ENCODE data around the gene FERMT1.
"Not testable (repeated sequence)": the region's sequence is repeated elsewhere in the genome, so short reads cannot be mapped to it uniquely, and the experiment has no call there.

The FERMT1 gene

DNA sequence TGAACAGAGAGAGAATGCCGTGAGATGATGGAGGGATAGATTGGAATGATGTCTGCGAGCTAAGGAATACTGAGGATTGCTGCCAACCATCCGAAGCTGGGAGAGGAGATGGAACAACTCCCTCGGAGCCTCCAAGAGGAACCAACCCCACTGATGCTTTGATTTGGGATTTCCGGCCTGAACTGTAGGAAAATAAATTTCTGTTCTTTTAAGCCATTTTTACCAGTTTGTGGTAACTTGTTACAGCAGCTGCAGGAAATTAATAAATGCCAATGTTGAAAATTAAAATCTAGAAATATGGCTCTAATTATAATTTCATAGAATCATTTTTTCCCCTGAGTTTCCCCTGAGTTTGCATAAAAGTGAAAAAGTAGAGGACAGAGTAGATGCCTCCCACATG lies 83.1 kb downstream of the FERMT1 start:
- WGBS: 93% methylated on average over 5 of the region's 5 CpGs
- H3K4me3 ChIP-seq (ENCODE audit: low read length): no peak overlapping the region
- no peaks in the 10 kb centered on the region for H3K9me3 ChIP-seq (ENCODE audit: insufficient read depth, low read depth, low read length)
- no peak overlapping the region for H3K9ac ChIP-seq (ENCODE audit: low read depth, low read length)
- no peaks in the 10 kb centered on the region for H3K27me3 ChIP-seq (ENCODE audit: insufficient read depth, low read length)
- no peak overlapping the region for H3K27ac ChIP-seq (ENCODE audit: low read depth, low read length)
- H3K4me1 ChIP-seq (ENCODE audit: insufficient read depth, low read length): no peaks in the 10 kb centered on the region
- H3K36me3 ChIP-seq (ENCODE audit: insufficient read depth, low read length): peaks cover 59% of the 10 kb centered on the region

GRCh38 chr20:6038256-6038655 lies 84.6 kb downstream of the FERMT1 start:
- H3K4me1 ChIP-seq (ENCODE audit: insufficient read depth, low read length): no peaks in the 10 kb centered on the region

DNA sequence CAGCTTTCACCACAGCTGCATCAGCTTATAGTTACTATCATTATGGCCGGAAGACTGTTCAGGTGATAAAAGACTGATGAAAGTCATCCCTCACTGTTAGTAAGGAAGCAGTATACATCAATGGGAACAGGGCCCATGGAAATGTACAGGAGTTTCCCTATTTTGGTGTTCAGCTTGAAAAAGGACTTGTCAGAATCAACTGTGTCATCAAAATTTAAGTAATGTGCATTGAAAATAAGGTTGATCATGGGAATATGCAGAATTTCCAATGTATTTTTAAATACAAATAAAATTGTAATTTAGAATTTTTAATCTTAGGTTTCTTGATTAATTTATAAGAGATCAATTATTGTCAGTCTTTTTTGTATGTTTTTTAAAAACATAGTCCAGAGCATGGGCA lies 85.7 kb downstream of the FERMT1 start:
- Histone ChIP-seq H3K9ac (ENCODE audit: low read depth, low read length) (no peak overlapping the region), H3K27me3 (ENCODE audit: insufficient read depth, low read length) (no peaks in the 10 kb centered on the region), H3K4me3 (ENCODE audit: low read length) (no peak overlapping the region), H3K27ac (ENCODE audit: low read depth, low read length) (no peak overlapping the region), H3K4me1 (ENCODE audit: insufficient read depth, low read length) (no peaks in the 10 kb centered on the region), H3K9me3 (ENCODE audit: insufficient read depth, low read depth, low read length) (no peaks in the 10 kb centered on the region), H3K36me3 (ENCODE audit: insufficient read depth, low read length) (peaks cover 82% of the 10 kb centered on the region)
- 100% methylated on average over 1 of the region's 1 CpG for WGBS

More at GRCh38 chr20:6038256-6038655, 84.6 kb downstream of the FERMT1 start:
- Histone ChIP-seq H3K27me3 (ENCODE audit: insufficient read depth, low read length) (no peaks in the 10 kb centered on the region), H3K9ac (ENCODE audit: low read depth, low read length) (no peak overlapping the region), H3K27ac (ENCODE audit: low read depth, low read length) (no peak overlapping the region), H3K9me3 (ENCODE audit: insufficient read depth, low read depth, low read length) (no peaks in the 10 kb centered on the region), H3K36me3 (ENCODE audit: insufficient read depth, low read length) (peaks cover 74% of the 10 kb centered on the region), H3K4me3 (ENCODE audit: low read length) (no peak overlapping the region)
- 88% methylated on average over 3 of the region's 3 CpGs for WGBS

DNA sequence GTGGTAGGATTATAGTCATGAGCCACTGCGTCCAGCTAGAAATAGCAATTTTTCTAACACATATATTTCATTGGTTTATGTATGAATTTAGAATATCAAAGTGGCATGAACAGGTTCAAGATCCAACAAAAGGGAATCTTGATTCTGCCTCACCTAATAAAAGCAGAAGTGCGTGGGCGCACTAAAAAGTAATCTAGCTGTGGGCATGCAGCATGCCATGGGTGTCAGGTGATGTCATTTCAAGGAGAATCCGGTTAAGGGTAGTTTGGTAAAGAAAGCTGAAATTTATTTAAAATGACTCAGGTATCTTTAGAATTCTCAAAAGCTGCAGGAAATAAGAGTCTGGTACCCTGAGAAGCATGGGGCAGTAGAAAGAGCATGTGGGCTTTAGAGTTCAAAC lies 86.6 kb downstream of the FERMT1 start:
- Histone ChIP-seq H3K27me3 (ENCODE audit: insufficient read depth, low read length) (no peaks in the 10 kb centered on the region), H3K9ac (ENCODE audit: low read depth, low read length) (no peak overlapping the region), H3K36me3 (ENCODE audit: insufficient read depth, low read length) (peaks cover 91% of the 10 kb centered on the region), H3K4me1 (ENCODE audit: insufficient read depth, low read length) (no peaks in the 10 kb centered on the region), H3K9me3 (ENCODE audit: insufficient read depth, low read depth, low read length) (no peaks in the 10 kb centered on the region), H3K27ac (ENCODE audit: low read depth, low read length) (no peak overlapping the region), H3K4me3 (ENCODE audit: low read length) (no peak overlapping the region)
- 93% methylated on average over 4 of the region's 4 CpGs for WGBS

- WGBS: 94% methylated on average over 2 of the region's 2 CpGs
- no peak overlapping the region for H3K9ac ChIP-seq (ENCODE audit: low read depth, low read length)
- H3K4me3 ChIP-seq (ENCODE audit: low read length): no peak overlapping the region
- H3K4me1 ChIP-seq (ENCODE audit: insufficient read depth, low read length): no peaks in the 10 kb centered on the region
- H3K27me3 ChIP-seq (ENCODE audit: insufficient read depth, low read length): no peaks in the 10 kb centered on the region
- H3K36me3 ChIP-seq (ENCODE audit: insufficient read depth, low read length): peaks cover 76% of the 10 kb centered on the region
- H3K27ac ChIP-seq (ENCODE audit: low read depth, low read length): no peak overlapping the region
- H3K9me3 ChIP-seq (ENCODE audit: insufficient read depth, low read depth, low read length): no peaks in the 10 kb centered on the region
Observed at GRCh38 chr20:6034134-6034969, 88.5 kb downstream of the FERMT1 start.

DNA sequence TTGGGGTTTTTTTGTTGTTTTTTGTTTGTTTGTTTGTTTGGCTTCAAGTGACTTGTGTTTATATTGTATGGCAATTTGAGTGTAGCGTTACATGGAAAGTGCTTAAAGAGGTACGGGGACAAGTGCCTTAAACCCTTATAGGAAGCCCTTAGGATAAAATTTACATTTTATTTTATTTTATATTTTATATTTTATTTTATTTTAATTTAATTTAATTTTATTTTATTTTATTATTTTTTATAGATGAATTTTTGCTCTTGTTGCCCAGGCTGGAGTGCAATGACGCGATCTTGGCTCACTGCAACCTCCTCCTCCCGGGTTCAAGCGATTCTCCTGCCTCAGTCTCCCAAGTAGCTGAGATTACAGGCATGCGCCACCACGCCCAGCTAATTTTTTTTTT lies 89.9 kb downstream of the FERMT1 start:
- H3K9ac ChIP-seq (ENCODE audit: low read depth, low read length); H3K4me1 ChIP-seq (ENCODE audit: insufficient read depth, low read length); H3K4me3 ChIP-seq (ENCODE audit: low read length); H3K27ac ChIP-seq (ENCODE audit: low read depth, low read length); H3K27me3 ChIP-seq (ENCODE audit: insufficient read depth, low read length); H3K9me3 ChIP-seq (ENCODE audit: insufficient read depth, low read depth, low read length): not testable (repeated sequence)
- H3K36me3 ChIP-seq (ENCODE audit: insufficient read depth, low read length): peaks cover 64% of the 10 kb centered on the region
- 97% methylated on average over 8 of the region's 8 CpGs for WGBS

- Histone ChIP-seq H3K4me1 (ENCODE audit: insufficient read depth, low read length) (no peaks in the 10 kb centered on the region), H3K4me3 (ENCODE audit: low read length) (no peak overlapping the region), H3K27ac (ENCODE audit: low read depth, low read length) (no peak overlapping the region), H3K9me3 (ENCODE audit: insufficient read depth, low read depth, low read length) (no peaks in the 10 kb centered on the region), H3K27me3 (ENCODE audit: insufficient read depth, low read length) (no peaks in the 10 kb centered on the region), H3K9ac (ENCODE audit: low read depth, low read length) (no peak overlapping the region), H3K36me3 (ENCODE audit: insufficient read depth, low read length) (peaks cover 53% of the 10 kb centered on the region)
- 96% methylated on average over 6 of the region's 6 CpGs for WGBS
Observed at GRCh38 chr20:6030453-6031080, 92.3 kb downstream of the FERMT1 start.

DNA sequence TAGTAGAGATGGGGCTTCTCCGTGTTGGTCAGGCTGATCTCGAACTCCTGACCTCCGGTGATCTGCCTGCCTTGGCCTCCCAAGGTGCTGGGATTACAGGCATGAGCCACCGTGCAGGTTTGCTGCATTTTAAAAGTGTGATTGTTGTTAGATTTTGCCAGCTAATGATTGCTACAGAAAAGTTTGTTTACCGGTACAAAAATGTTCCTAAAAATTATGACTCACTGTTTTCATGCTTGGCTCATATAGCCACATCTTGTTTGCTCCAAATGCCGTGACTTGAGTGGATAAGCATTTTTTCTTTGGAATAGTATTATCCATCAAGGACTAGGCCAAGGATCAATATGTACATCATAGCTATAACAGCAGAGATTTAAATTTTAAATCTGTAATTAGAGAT lies 93.3 kb downstream of the FERMT1 start:
- Histone ChIP-seq H3K4me1 (ENCODE audit: insufficient read depth, low read length) (no peaks in the 10 kb centered on the region), H3K4me3 (ENCODE audit: low read length) (no peak overlapping the region), H3K9me3 (ENCODE audit: insufficient read depth, low read depth, low read length) (peaks cover 8% of the 10 kb centered on the region), H3K27ac (ENCODE audit: low read depth, low read length) (no peak overlapping the region), H3K9ac (ENCODE audit: low read depth, low read length) (no peak overlapping the region), H3K27me3 (ENCODE audit: insufficient read depth, low read length) (no peaks in the 10 kb centered on the region), H3K36me3 (ENCODE audit: insufficient read depth, low read length) (peaks cover 53% of the 10 kb centered on the region)
- 95% methylated on average over 5 of the region's 6 CpGs for WGBS

DNA sequence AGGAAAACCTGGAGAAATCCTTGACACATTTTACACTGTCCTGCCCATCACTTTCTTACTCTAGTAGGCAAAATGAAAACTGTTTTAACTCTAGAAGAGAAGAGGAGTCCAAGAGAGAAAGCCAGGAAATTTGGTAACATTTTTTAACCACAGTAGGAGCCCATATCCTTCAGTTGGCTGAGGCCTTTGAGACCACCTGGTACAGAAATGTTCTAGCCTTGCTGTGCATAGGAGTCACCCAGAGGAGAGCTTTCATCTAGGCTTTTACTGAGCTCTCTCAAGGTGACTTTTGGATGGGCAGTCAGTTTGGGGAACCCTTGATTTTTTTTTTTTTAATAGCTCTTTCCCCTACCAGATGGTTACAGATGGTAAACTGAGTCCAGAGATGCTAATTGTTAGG lies 94.0 kb downstream of the FERMT1 start:
- Histone ChIP-seq H3K4me3 (ENCODE audit: low read length) (no peak overlapping the region), H3K9ac (ENCODE audit: low read depth, low read length) (no peak overlapping the region), H3K9me3 (ENCODE audit: insufficient read depth, low read depth, low read length) (peaks cover 8% of the 10 kb centered on the region), H3K27ac (ENCODE audit: low read depth, low read length) (no peak overlapping the region), H3K36me3 (ENCODE audit: insufficient read depth, low read length) (peaks cover 53% of the 10 kb centered on the region), H3K4me1 (ENCODE audit: insufficient read depth, low read length) (no peaks in the 10 kb centered on the region), H3K27me3 (ENCODE audit: insufficient read depth, low read length) (no peaks in the 10 kb centered on the region)

- 98% methylated on average over 3 of the region's 3 CpGs for WGBS
Observed at GRCh38 chr20:6026051-6026450, 96.8 kb downstream of the FERMT1 start.

More at GRCh38 chr20:6026051-6026450, 96.8 kb downstream of the FERMT1 start:
- no peaks in the 10 kb centered on the region for H3K27me3 ChIP-seq (ENCODE audit: insufficient read depth, low read length)
- H3K27ac ChIP-seq (ENCODE audit: low read depth, low read length): no peak overlapping the region
- H3K9me3 ChIP-seq (ENCODE audit: insufficient read depth, low read depth, low read length): peaks cover 8% of the 10 kb centered on the region
- no peaks in the 10 kb centered on the region for H3K4me1 ChIP-seq (ENCODE audit: insufficient read depth, low read length)
- H3K4me3 ChIP-seq (ENCODE audit: low read length): no peak overlapping the region
- H3K36me3 ChIP-seq (ENCODE audit: insufficient read depth, low read length): peaks cover 47% of the 10 kb centered on the region
- H3K9ac ChIP-seq (ENCODE audit: low read depth, low read length): no peak overlapping the region

Measured in HUES64 (cell line).